C4-2B (cell line): Measurements from ENCODE around the gene CSH2.

Experiments
- CTCF ChIP-seq: fragments of 450-650 bp; conservative IDR thresholded peaks from 2 replicates; pipeline ENCODE4 v1.5.1; 2017; ENCODE audit warnings: mild to moderate bottlenecking
- ZFX ChIP-seq: fragments of 450-650 bp; IDR thresholded peaks from 2 replicates; pipeline ENCODE4 v1.6.1; 2017

- no peak for TF ChIP-seq CTCF
- TF ChIP-seq ZFX = no peak
Observed at GRCh38 chr17:63830278-63830677, 43.2 kb downstream of the CSH2 start.
